Natural killer cell treated with Interleukin-12 subunit alpha and Interleukin-12 subunit beta and Interleukin-15 and Interleukin-18, amount 100 ng/mL, for 72 hours (primary cell): ENCODE data around the gene TLCD3A. TPM values are rescaled to one million over a fixed set of nuclear protein-coding genes. Genes with fewer than 3 reads are reported as not detected.

Experiments used
- ATAC-seq, 2 donors: fragments of 150-1000 bp; cut with Tn5 transposase in 1 of 2; sonication (Bioruptor Pico), chemical (Tn5 transposase) in 1 of 2; 2 replicates each; pipeline ENCODE4 v1.10.0; 2021
- DNase-seq: peaks from one replicate; pipeline ENCODE4 v3.0.0; 2022; ENCODE audit warnings: low spot score
- H3K27ac Mint-ChIP-seq, 2 donors: 1 replicate in 1 of 2; 2 replicates in 1 of 2; pipeline ENCODE4 v1.8.0; 2022; ENCODE audit warnings: mixed read lengths in 2 of 2, mild to moderate bottlenecking in 1 of 2, moderate library complexity in 1 of 2
- H3K27me3 Mint-ChIP-seq, 2 donors: 1 replicate in 1 of 2; 2 replicates in 1 of 2; pipeline ENCODE4 v1.8.0; 2022; ENCODE audit warnings: mixed read lengths in 2 of 2
- H3K36me3 Mint-ChIP-seq: one replicate; pipeline ENCODE4 v1.8.0; 2022; ENCODE audit warnings: mixed read lengths
- H3K4me1 Mint-ChIP-seq, 2 donors: 1 replicate in 1 of 2; 2 replicates in 1 of 2; pipeline ENCODE4 v1.8.0; 2022; ENCODE audit warnings: low read depth in 2 of 2, mixed read lengths in 2 of 2, mild to moderate bottlenecking in 1 of 2
- H3K4me3 Mint-ChIP-seq: one replicate; pipeline ENCODE4 v1.8.0; 2022; ENCODE audit warnings: mixed read lengths
- H3K9me3 Mint-ChIP-seq: 2 replicates; pipeline ENCODE4 v1.8.0; 2022; ENCODE audit warnings: mixed read lengths
- total RNA-seq, 2 donors: library from RNA; stranded (reverse); gene quantifications; one replicate each; pipeline ENCODE4 v1.2.3, GENCODE V29; 2022

TLCD3A gene
- 10 to 100 TPM; 15.5 to 17.8 TPM for total RNA-seq

- H3K4me3 Mint-ChIP-seq: peak within 1 kb of the TSS; percentile 88
- H3K4me1 Mint-ChIP-seq: peaks cover 9 to 14% of the 10 kb centered on the region in 2 donors
- no peaks in the 10 kb centered on the region for H3K36me3 Mint-ChIP-seq
- peak; percentile 85 to 91 for ATAC-seq
- H3K27ac Mint-ChIP-seq: peak within 1 kb of the TSS; percentile 43 to 83
- peak; percentile 73 for DNase-seq
- H3K9me3 Mint-ChIP-seq: no peaks in the 10 kb centered on the region
- H3K27me3 Mint-ChIP-seq: peaks cover 0 to 2% of the 10 kb centered on the region in 2 donors
Measured at GRCh38 chr17:732067-732901, at the start of gene TLCD3A. TSS of gene TLCD3A (plus strand) at chr17:732596. CDS start at chr17:732648, 52 bp downstream.

- H3K4me1 Mint-ChIP-seq: peaks cover 12 to 21% of the 10 kb centered on the region in 2 donors
- H3K9me3 Mint-ChIP-seq: no peaks in the 10 kb centered on the region
- H3K4me3 Mint-ChIP-seq: no peak overlapping the region
- DNase-seq (no peak), ATAC-seq (no peak)
- H3K27me3 Mint-ChIP-seq: no peaks in the 10 kb centered on the region
- peaks cover 18% of the 10 kb centered on the region for H3K36me3 Mint-ChIP-seq
- H3K27ac Mint-ChIP-seq: no peak overlapping the region
Measured at GRCh38 chr17:683040-683439, 49.4 kb upstream of the TLCD3A start.

- DNase-seq (no peak), ATAC-seq (no peak)
- Mint-ChIP-seq H3K4me3 (no peak overlapping the region), H3K36me3 (peaks cover 22% of the 10 kb centered on the region), H3K27ac (no peak overlapping the region), H3K27me3 (no peaks in the 10 kb centered on the region), H3K9me3 (no peaks in the 10 kb centered on the region), H3K4me1 (peaks cover 14 to 25% of the 10 kb centered on the region in 2 donors)
Measured at GRCh38 chr17:683499-684254, 48.7 kb upstream of the TLCD3A start.

GRCh38 chr17:685006-685405 is 47.4 kb upstream of the TLCD3A start:
- Mint-ChIP-seq H3K4me1 (peaks cover 14 to 25% of the 10 kb centered on the region in 2 donors), H3K4me3 (no peak overlapping the region)
- no peak for ATAC-seq

GRCh38 chr17:688100-688989 is 44.1 kb upstream of the TLCD3A start:
- Mint-ChIP-seq H3K36me3 (peaks cover 28% of the 10 kb centered on the region), H3K27me3 (no peaks in the 10 kb centered on the region), H3K9me3 (no peaks in the 10 kb centered on the region), H3K4me3 (no peak overlapping the region), H3K27ac (no peak overlapping the region), H3K4me1 (peaks cover 6 to 11% of the 10 kb centered on the region in 2 donors)
- DNase-seq: no peak
- ATAC-seq: no peak

More at GRCh38 chr17:685006-685405, 47.4 kb upstream of the TLCD3A start:
- no peaks in the 10 kb centered on the region for H3K9me3 Mint-ChIP-seq
- H3K27me3 Mint-ChIP-seq: no peaks in the 10 kb centered on the region
- H3K36me3 Mint-ChIP-seq: peaks cover 27% of the 10 kb centered on the region
- no peak for DNase-seq
- H3K27ac Mint-ChIP-seq: no peak overlapping the region

GRCh38 chr17:689556-690275 is 42.7 kb upstream of the TLCD3A start:
- Mint-ChIP-seq H3K27me3 (no peaks in the 10 kb centered on the region), H3K4me1 (peaks cover 3 to 5% of the 10 kb centered on the region in 2 donors), H3K9me3 (no peaks in the 10 kb centered on the region), H3K27ac (no peak overlapping the region), H3K4me3 (no peak overlapping the region), H3K36me3 (peaks cover 29% of the 10 kb centered on the region)
- DNase-seq (no peak), ATAC-seq (no peak)

GRCh38 chr17:690361-690760 is 42.0 kb upstream of the TLCD3A start:
- Mint-ChIP-seq H3K4me3 (no peak overlapping the region), H3K4me1 (peaks cover 3 to 5% of the 10 kb centered on the region in 2 donors), H3K9me3 (no peaks in the 10 kb centered on the region), H3K27me3 (no peaks in the 10 kb centered on the region), H3K27ac (no peak overlapping the region), H3K36me3 (peaks cover 36% of the 10 kb centered on the region)
- no peak for DNase-seq
- no peak for ATAC-seq

- H3K4me3 Mint-ChIP-seq: no peak overlapping the region
- no peak overlapping the region for H3K27ac Mint-ChIP-seq
- ATAC-seq: no peak
Measured at GRCh38 chr17:691423-691822, 41.0 kb upstream of the TLCD3A start.

GRCh38 chr17:692116-692515 is 40.3 kb upstream of the TLCD3A start:
- ATAC-seq: no peak
- Mint-ChIP-seq H3K9me3 (no peaks in the 10 kb centered on the region), H3K4me3 (no peak overlapping the region), H3K27ac (no peak overlapping the region), H3K27me3 (no peaks in the 10 kb centered on the region), H3K36me3 (peaks cover 38% of the 10 kb centered on the region), H3K4me1 (peaks cover 3 to 5% of the 10 kb centered on the region in 2 donors)
- no peak for DNase-seq

More at GRCh38 chr17:691423-691822, 41.0 kb upstream of the TLCD3A start:
- H3K9me3 Mint-ChIP-seq: no peaks in the 10 kb centered on the region
- peaks cover 3 to 5% of the 10 kb centered on the region in 2 donors for H3K4me1 Mint-ChIP-seq
- H3K36me3 Mint-ChIP-seq: peaks cover 36% of the 10 kb centered on the region
- DNase-seq: no peak
- no peaks in the 10 kb centered on the region for H3K27me3 Mint-ChIP-seq

- H3K9me3 Mint-ChIP-seq: no peaks in the 10 kb centered on the region
- no peak overlapping the region for H3K4me3 Mint-ChIP-seq
- no peaks in the 10 kb centered on the region for H3K27me3 Mint-ChIP-seq
- no peaks in the 10 kb centered on the region for H3K4me1 Mint-ChIP-seq
- H3K36me3 Mint-ChIP-seq: peaks cover 34% of the 10 kb centered on the region
- no peak for DNase-seq
- no peak overlapping the region for H3K27ac Mint-ChIP-seq
- no peak for ATAC-seq
Measured at GRCh38 chr17:693791-694638, 38.4 kb upstream of the TLCD3A start.

- ATAC-seq (no peak), DNase-seq (no peak)
- no peak overlapping the region for H3K4me3 Mint-ChIP-seq
- no peaks in the 10 kb centered on the region for H3K4me1 Mint-ChIP-seq
- H3K27me3 Mint-ChIP-seq: no peaks in the 10 kb centered on the region
- peaks cover 23% of the 10 kb centered on the region for H3K36me3 Mint-ChIP-seq
- no peak overlapping the region for H3K27ac Mint-ChIP-seq
- H3K9me3 Mint-ChIP-seq: no peaks in the 10 kb centered on the region
Measured at GRCh38 chr17:696369-696768, 36.0 kb upstream of the TLCD3A start.

- Mint-ChIP-seq H3K27ac (no peak overlapping the region), H3K27me3 (no peaks in the 10 kb centered on the region), H3K4me1 (no peaks in the 10 kb centered on the region), H3K9me3 (no peaks in the 10 kb centered on the region), H3K36me3 (peaks cover 17% of the 10 kb centered on the region), H3K4me3 (no peak overlapping the region)
- DNase-seq (no peak), ATAC-seq (no peak)
Measured at GRCh38 chr17:697682-698081, 34.7 kb upstream of the TLCD3A start.
